HG03432 (cell line): ENCODE data around the gene GOSR1.
"Not testable (repeated sequence)": the region's sequence is repeated elsewhere in the genome, so short reads cannot be mapped to it uniquely, and the experiment has no call there.

Source experiments
- ATAC-seq: cut with Tn5 transposase; IDR thresholded peaks from one replicate; pipeline ENCODE4 v1.9.1; 2021; ENCODE audit warnings: mild to moderate bottlenecking, moderate library complexity; ENCODE audit not compliant: unreplicated experiment

Gene GOSR1

DNA sequence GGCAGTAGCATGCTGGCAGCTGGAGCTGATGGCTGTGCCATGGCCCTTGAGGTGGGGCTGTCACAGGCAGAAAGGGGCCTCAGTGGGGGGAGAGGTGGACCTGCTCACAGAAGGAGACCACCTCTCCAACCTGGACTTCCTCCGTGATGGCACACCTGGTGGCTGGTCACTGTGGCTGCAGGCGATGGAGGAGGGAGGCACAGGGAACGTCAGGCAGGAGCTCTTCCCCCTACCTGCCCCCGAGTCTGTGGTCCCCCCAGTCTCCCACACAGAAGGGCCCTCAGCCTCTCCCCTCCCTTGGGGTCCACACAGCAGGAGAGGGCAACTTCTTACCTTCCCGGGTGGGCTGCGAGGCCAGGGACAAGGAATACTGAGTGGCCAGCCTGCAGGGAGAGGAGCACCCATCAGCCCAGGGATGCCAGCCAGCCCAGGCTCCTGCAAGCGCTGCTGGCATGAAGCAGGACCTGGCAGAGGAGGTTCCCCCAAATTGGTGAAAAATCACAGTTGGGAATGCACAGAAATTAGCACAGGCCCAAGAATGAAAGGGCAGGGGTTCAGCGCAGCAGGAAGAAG is 96.5 kb downstream of the GOSR1 start:
- no peak for ATAC-seq

DNA sequence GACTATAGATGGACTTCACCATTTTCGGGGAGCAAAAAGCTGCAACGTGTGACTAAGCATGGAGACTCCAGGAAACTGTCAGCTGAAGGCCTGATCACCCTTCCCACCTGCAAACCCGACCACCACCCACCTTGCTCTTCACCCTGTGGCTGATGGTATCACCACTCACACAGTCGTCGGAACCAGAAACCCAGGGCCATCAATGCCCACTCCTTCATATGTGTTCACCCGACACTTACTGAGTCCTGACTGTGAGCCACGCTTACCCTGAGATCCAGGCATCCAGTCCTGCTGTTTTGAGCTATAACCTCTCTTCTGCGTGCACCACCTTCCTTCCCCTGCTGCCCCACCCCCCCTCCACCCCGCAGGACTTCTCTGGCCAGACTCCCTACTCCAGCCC is 97.1 kb downstream of the GOSR1 start:
- ATAC-seq, result not testable (repeated sequence)

DNA sequence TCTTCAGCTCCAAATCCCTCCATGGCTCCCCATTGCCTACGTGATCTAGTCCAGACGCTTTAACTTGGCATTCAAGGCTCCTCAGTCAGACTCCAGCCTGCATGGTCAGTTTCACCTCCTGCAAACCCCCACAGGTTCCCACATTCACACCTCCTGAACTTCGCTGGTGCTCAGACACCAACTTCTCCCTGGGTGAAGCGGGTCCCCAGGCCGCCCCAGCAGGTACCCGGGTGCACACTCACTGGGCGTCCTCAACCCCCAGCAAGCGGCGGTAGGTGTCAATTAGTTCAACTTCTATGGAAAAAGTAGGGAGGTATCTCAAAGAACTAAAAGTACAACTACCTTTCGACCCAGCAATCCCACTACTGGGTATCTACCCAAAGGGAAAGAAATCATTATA is 97.6 kb downstream of the GOSR1 start:
- ATAC-seq, result not testable (repeated sequence)

DNA sequence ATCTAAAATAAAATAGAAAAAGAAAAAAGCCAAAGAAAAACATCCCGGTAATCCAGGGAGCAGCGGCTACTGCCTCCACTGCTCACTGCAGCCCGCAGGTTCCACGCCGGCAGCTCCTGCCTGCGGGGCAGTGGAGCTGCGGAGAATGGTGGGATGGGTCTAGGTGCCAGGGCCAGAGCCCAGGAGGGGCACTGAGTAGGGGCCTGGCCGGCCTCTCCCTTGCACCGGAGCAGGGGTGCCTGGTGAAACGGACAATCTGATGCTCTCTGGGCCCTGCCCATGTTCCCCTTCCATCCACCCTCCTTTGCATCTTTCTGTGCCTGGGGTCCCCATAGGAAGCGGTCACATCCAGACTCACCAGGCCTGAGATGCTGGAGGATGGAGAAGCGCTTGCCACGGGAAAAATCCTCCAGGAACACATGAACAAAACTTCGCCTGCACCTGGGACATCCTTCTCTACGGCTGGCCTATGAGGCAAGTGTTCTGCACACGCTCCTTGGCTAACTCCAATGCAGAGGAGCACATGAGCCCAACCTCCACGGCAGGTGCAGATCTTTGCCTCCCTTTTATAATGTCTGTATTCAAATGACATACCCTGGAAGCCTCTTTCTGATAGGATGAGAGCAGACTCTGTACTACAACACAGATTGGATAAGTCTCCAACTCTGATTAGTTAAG is 98.6 kb downstream of the GOSR1 start:
- not testable (repeated sequence) for ATAC-seq

DNA sequence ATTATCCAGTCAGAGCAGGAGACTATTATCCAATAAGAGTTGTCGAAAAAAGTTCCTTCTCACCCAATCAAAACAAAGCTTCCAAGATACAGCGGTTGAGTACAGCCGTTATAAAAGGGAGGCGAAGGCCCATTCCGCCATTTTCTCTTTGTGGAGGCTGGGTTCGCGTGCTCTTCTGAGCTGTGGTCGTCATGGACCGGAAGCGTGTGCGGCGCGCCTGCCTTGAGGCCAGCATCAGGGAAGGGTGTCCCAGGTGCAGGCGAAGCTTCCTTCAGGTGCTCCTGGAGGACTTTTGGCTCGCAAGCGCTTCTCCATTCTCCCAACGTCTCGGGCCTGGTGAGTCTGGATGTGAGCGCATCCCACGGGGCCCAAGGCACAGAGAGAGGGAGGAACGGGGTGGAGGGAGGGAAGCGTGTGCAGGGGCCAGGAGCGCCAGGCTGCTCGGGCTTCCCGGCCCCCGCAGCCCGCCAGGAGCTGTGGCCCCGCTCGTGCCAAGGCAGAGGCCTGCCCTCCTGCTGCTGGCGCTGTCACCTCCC is 99.2 kb downstream of the GOSR1 start:
- ATAC-seq, result no peak
